ENCODE data around the gene RAB5B. TPM values are rescaled to one million over a fixed set of nuclear protein-coding genes. Genes with fewer than 3 reads are reported as not detected.

The RAB5B gene
- total RNA-seq, 5 donors from 2014 or later (not counting 1 experiment from before 2014, with no cell fraction given), result 58.6 to 99.8 (median 85.7) TPM

DNA sequence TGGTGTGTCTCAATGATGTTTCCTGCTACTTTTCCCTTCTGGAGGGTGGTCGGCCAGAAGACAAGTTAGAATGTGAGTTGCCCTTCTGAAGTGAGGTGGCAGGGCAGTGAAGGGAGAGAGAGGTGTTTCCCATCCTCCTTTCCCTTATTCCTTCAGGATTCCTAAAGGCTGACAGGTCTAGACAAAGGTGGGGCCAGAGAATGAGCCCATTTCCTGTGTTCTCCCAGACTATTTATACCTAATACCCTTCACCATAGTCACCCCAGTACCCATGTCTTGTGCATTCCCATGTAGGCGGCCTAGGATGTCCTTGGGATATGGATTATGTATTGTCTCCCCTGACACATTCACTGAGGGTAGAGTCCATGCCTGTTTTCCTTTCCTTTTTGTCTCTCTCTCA, 35.9 kb upstream of the RAB5B start:
- H3K36me3 ChIP-seq (ENCODE audit: control insufficient read depth in 2 of 2, extremely low read depth in 1 of 2, insufficient read depth in 1 of 2, low read length in 1 of 2), result peaks cover 20 to 89% of the 10 kb centered on the region in 2 donors
- ATAC-seq (replicated peaks in 1 of 4), result no peak
- ChIA-PET CTCF (interaction anchor here in 1 of 2 donors (0.8 to 5.2 kb wide), 3 partner anchors 14 to 198 kb away, joined by 3 to 47 read pairs (median 5); partner anchors contain the start of genes ORMDL2 and SARNP), POLR2A (interaction anchor here in 1 of 2 donors (0.7 kb wide), 1 partner anchor 36 kb away, joined by 3 read pairs; no protein-coding TSS in a partner anchor)
- no peaks in the 10 kb centered on the region for H3K27me3 Mint-ChIP-seq
- peak overlapping the region; percentile 4 for H3K27ac ChIP-seq (ENCODE audit: low read length)
- peaks cover 88 to 96% (median 90%) of the 10 kb centered on the region in 3 donors for H3K4me1 Mint-ChIP-seq
- no peak for DNase-seq
- no peak overlapping the region for H3K4me3 ChIP-seq (ENCODE audit: control insufficient read depth in 1 of 2, extremely low read depth in 1 of 2, low read length in 1 of 2)
- peak overlapping the region in 1 of 3 donors; percentile 100 for H3K4me3 Mint-ChIP-seq
- no peaks in the 10 kb centered on the region for H3K9me3 ChIP-seq
- no peaks in the 10 kb centered on the region for H3K27me3 ChIP-seq (replicated peaks in 1 of 2; ENCODE audit: control insufficient read depth in 2 of 2, extremely low read depth in 1 of 2, insufficient read depth in 2 of 2, low read length in 1 of 2)
- H3K27ac Mint-ChIP-seq, result peak overlapping the region; percentile 96 to 99
- no CpG with 5 or more reads among the region's 2 CpGs for WGBS (ENCODE audit: insufficient coverage)
- peaks cover 70% of the 10 kb centered on the region for H3K36me3 Mint-ChIP-seq
- no peaks in the 10 kb centered on the region for H3K9me3 Mint-ChIP-seq
- H3K4me1 ChIP-seq (ENCODE audit: control insufficient read depth in 1 of 2, extremely low read depth in 1 of 2, insufficient read depth in 2 of 2, low read length in 2 of 2), result peaks cover 70 to 80% of the 10 kb centered on the region in 2 experiments

DNA sequence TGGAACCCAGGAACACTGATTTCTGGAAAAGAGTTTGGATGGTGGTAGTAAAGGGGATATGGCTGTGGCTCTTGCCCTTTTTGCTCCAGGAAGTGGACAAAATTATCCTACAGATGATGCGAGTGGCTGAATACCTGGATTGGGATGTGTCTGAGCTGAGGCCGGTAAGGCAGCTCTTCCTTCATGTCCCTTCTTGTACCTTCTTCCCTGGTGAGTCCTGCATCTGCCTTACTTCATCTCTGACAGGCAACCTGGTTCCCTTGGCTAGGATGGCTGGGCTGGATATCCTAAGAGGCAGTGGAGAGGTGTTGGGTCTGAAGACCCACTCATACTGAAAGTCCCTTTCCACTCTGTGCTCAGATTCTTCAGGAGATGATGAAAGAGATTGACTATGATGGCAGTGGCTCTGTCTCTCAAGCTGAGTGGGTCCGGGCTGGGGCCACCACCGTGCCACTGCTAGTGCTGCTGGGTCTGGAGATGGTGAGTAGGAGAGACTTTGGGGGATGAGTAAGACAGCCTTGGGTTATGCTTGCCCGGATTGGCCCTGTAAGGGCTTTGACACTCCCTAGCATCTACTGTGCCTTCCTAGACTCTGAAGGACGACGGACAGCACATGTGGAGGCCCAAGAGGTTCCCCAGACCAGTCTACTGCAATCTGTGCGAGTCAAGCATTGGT, 34.9 kb upstream of the RAB5B start:
- peak overlapping the region in 2 of 3 donors; percentile 10 to 63 for H3K4me3 Mint-ChIP-seq
- 63% methylated on average over 5 of the region's 8 CpGs for WGBS (ENCODE audit: insufficient coverage)
- no peak for ATAC-seq (replicated peaks in 1 of 4)
- POLR2A ChIA-PET, result interaction anchor here (0.7 kb wide), 2 partner anchors 13 to 36 kb away, joined by 3 to 5 read pairs; no protein-coding TSS in a partner anchor
- peaks cover 87 to 95% (median 89%) of the 10 kb centered on the region in 3 donors for H3K4me1 Mint-ChIP-seq
- peak overlapping the region; percentile 96 to 99 for H3K27ac Mint-ChIP-seq
- DNase-seq, result no peak
- CTCF ChIA-PET, result interaction anchor here (0.6 to 5.2 kb wide), 10 partner anchors 7 to 200 kb away, joined by 3 to 47 read pairs (median 6); partner anchors contain the start of genes ORMDL2 (in 1 of the 2) and SARNP (in 1 of the 2)
- no peaks in the 10 kb centered on the region for H3K27me3 Mint-ChIP-seq
- Histone ChIP-seq H3K4me3 (ENCODE audit: control insufficient read depth in 1 of 2, extremely low read depth in 1 of 2, low read length in 1 of 2) (no peak overlapping the region), H3K27me3 (replicated peaks in 1 of 2; ENCODE audit: control insufficient read depth in 2 of 2, extremely low read depth in 1 of 2, insufficient read depth in 2 of 2, low read length in 1 of 2) (no peaks in the 10 kb centered on the region), H3K4me1 (ENCODE audit: control insufficient read depth in 1 of 2, extremely low read depth in 1 of 2, insufficient read depth in 2 of 2, low read length in 2 of 2) (peaks cover 60 to 71% of the 10 kb centered on the region in 2 experiments), H3K9me3 (no peaks in the 10 kb centered on the region), H3K27ac (ENCODE audit: low read length) (no peak overlapping the region), H3K36me3 (ENCODE audit: control insufficient read depth in 2 of 2, extremely low read depth in 1 of 2, insufficient read depth in 1 of 2, low read length in 1 of 2) (peaks cover 22 to 89% of the 10 kb centered on the region in 2 donors)
- H3K9me3 Mint-ChIP-seq, result no peaks in the 10 kb centered on the region
- H3K36me3 Mint-ChIP-seq, result peaks cover 72% of the 10 kb centered on the region

DNA sequence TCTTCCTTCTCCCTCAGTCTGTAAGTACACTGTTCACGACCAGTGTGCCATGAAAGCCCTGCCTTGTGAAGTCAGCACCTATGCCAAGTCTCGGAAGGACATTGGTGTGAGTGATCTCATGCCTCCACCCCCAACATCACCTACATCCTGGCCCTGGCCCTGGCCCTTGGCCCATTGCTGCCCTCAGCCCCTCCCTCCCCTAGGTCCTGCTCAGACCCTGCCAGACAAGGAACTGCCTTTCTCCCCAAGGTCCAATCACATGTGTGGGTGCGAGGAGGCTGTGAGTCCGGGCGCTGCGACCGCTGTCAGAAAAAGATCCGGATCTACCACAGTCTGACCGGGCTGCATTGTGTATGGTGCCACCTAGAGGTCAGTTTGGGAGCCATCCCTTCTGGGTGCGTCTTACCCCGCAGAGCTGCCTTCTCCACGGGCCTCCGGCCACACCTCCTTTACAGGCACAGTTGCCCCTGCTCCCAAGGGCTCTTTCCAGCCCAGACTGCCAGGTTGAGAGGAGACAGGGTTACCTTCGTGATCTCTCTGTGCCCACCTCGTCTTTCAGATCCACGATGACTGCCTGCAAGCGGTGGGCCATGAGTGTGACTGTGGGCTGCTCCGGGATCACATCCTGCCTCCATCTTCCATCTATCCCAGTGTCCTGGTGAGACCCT, 33.7 kb upstream of the RAB5B start:
- peak overlapping the region; percentile 2 to 63 (median 44) for H3K4me3 Mint-ChIP-seq
- peaks cover 82 to 91% (median 89%) of the 10 kb centered on the region in 3 donors for H3K4me1 Mint-ChIP-seq
- Histone ChIP-seq H3K27ac (ENCODE audit: low read length) (peak overlapping the region; percentile 48), H3K36me3 (ENCODE audit: control insufficient read depth in 2 of 2, extremely low read depth in 1 of 2, insufficient read depth in 1 of 2, low read length in 1 of 2) (peaks cover 28 to 93% of the 10 kb centered on the region in 2 donors), H3K9me3 (no peaks in the 10 kb centered on the region), H3K4me1 (ENCODE audit: control insufficient read depth in 1 of 2, extremely low read depth in 1 of 2, insufficient read depth in 2 of 2, low read length in 2 of 2) (peaks cover 48 to 64% of the 10 kb centered on the region in 2 experiments), H3K27me3 (replicated peaks in 1 of 2; ENCODE audit: control insufficient read depth in 2 of 2, extremely low read depth in 1 of 2, insufficient read depth in 2 of 2, low read length in 1 of 2) (no peaks in the 10 kb centered on the region), H3K4me3 (ENCODE audit: control insufficient read depth in 1 of 2, extremely low read depth in 1 of 2, low read length in 1 of 2) (no peak overlapping the region)
- DNase-seq, result peak; percentile 62 to 92 (median 78)
- peaks cover 78% of the 10 kb centered on the region for H3K36me3 Mint-ChIP-seq
- ChIA-PET POLR2A (interaction anchor here in 1 of 2 donors (0.7 kb wide), 2 partner anchors 14 to 43 kb away, joined by 4 to 5 read pairs; no protein-coding TSS in a partner anchor), CTCF (interaction anchor here (0.5 to 5.2 kb wide), 13 partner anchors 9 to 234 kb away, joined by 3 to 47 read pairs (median 5); partner anchors contain the start of genes DNAJC14 (in 1 of the 2), ORMDL2 (in 1 of the 2) and SARNP (in 1 of the 2))
- ATAC-seq (replicated peaks in 1 of 4), result peak; percentile 81 to 91 (median 84)
- H3K27me3 Mint-ChIP-seq, result no peaks in the 10 kb centered on the region
- WGBS (ENCODE audit: insufficient coverage), result 23% methylated on average over 18 of the region's 18 CpGs
- no peaks in the 10 kb centered on the region for H3K9me3 Mint-ChIP-seq
- peak overlapping the region; percentile 96 to 99 for H3K27ac Mint-ChIP-seq

DNA sequence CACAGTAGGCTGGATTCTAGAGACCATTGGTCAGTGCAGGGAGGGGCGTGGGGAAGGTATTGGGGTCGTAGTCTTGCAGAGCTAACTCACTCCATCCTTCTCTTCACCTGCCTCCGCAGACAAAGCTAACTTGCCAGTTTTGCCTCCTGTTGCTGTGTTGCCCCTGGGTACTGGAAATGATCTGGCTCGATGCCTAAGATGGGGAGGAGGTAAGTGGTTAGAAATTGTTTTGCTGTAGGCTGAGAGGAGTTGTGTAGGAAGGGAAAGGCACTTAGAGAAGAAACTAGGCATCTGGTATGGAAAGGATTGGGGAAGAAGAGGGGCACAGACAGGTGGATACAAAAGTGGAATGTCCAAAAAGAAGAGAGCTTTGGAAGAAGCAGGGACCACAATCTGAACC, 31.8 kb upstream of the RAB5B start:
- POLR2A ChIA-PET, result interaction anchor here in 1 of 2 donors (0.5 kb wide), 1 partner anchor 148 kb away, joined by 14 read pairs; no protein-coding TSS in a partner anchor
- H3K27ac Mint-ChIP-seq, result peak overlapping the region; percentile 86 to 96
- no peak overlapping the region for H3K4me3 ChIP-seq (ENCODE audit: control insufficient read depth in 1 of 2, extremely low read depth in 1 of 2, low read length in 1 of 2)
- H3K9me3 Mint-ChIP-seq, result no peaks in the 10 kb centered on the region
- H3K27ac ChIP-seq (ENCODE audit: low read length), result peak overlapping the region; percentile 26
- H3K9me3 ChIP-seq, result no peaks in the 10 kb centered on the region
- H3K36me3 Mint-ChIP-seq, result peaks cover 77% of the 10 kb centered on the region
- peaks cover 34 to 45% of the 10 kb centered on the region in 2 experiments for H3K4me1 ChIP-seq (ENCODE audit: control insufficient read depth in 1 of 2, extremely low read depth in 1 of 2, insufficient read depth in 2 of 2, low read length in 2 of 2)
- ATAC-seq (replicated peaks in 1 of 4) (no peak), DNase-seq (no peak)
- H3K27me3 Mint-ChIP-seq, result no peaks in the 10 kb centered on the region
- peak overlapping the region in 1 of 3 donors; percentile 25 for H3K4me3 Mint-ChIP-seq
- H3K36me3 ChIP-seq (ENCODE audit: control insufficient read depth in 2 of 2, extremely low read depth in 1 of 2, insufficient read depth in 1 of 2, low read length in 1 of 2), result peaks cover 39 to 97% of the 10 kb centered on the region in 2 donors
- H3K27me3 ChIP-seq (replicated peaks in 1 of 2; ENCODE audit: control insufficient read depth in 2 of 2, extremely low read depth in 1 of 2, insufficient read depth in 2 of 2, low read length in 1 of 2), result no peaks in the 10 kb centered on the region
- 91% methylated on average over 1 of the region's 4 CpGs for WGBS (ENCODE audit: insufficient coverage)
- H3K4me1 Mint-ChIP-seq, result peaks cover 76 to 89% (median 84%) of the 10 kb centered on the region in 3 donors
- CTCF ChIA-PET, result interaction anchor here (0.5 to 5.2 kb wide), 4 partner anchors 19 to 204 kb away, joined by 3 to 47 read pairs (median 3); no protein-coding TSS in a partner anchor

DNA sequence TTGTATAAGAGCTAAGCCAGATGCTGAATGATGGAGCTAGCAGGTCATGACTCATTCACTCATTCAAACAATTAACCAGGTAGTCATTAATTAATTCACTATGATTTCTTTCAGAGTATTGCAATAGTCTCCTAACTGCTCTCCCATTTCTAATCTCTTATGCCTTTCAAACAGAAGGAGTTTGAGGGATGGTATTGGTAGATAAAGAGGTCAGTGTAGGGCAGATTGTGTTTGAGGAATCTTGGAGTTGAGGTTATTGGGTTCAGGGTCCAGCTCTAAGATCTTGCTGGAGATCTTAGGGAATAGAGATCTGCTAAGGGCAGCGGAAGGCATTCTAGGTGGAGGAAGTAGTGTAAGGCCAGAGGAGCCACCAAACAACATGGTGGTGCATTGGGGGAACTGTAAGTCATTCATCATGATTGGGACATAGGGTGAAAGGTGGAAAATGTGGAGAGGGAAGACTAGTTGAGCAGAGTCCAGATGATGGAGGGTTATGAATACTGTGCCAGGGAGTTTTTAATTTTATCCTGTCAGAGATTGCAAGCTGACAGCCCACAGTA, 31.2 kb upstream of the RAB5B start:
- Mint-ChIP-seq H3K27ac (peak overlapping the region; percentile 86 to 96), H3K9me3 (no peaks in the 10 kb centered on the region), H3K4me1 (peaks cover 75 to 89% (median 83%) of the 10 kb centered on the region in 3 donors), H3K36me3 (peaks cover 76% of the 10 kb centered on the region), H3K4me3 (no peak overlapping the region), H3K27me3 (no peaks in the 10 kb centered on the region)
- Histone ChIP-seq H3K27me3 (replicated peaks in 1 of 2; ENCODE audit: control insufficient read depth in 2 of 2, extremely low read depth in 1 of 2, insufficient read depth in 2 of 2, low read length in 1 of 2) (no peaks in the 10 kb centered on the region), H3K4me3 (ENCODE audit: control insufficient read depth in 1 of 2, extremely low read depth in 1 of 2, low read length in 1 of 2) (no peak overlapping the region), H3K36me3 (ENCODE audit: control insufficient read depth in 2 of 2, extremely low read depth in 1 of 2, insufficient read depth in 1 of 2, low read length in 1 of 2) (peaks cover 35 to 97% of the 10 kb centered on the region in 2 donors), H3K9me3 (no peaks in the 10 kb centered on the region), H3K27ac (ENCODE audit: low read length) (no peak overlapping the region), H3K4me1 (ENCODE audit: control insufficient read depth in 1 of 2, extremely low read depth in 1 of 2, insufficient read depth in 2 of 2, low read length in 2 of 2) (peaks cover 29 to 39% of the 10 kb centered on the region in 2 experiments)
- POLR2A ChIA-PET, result no interaction called here
- DNase-seq, result no peak
- CTCF ChIA-PET, result interaction anchor here (0.5 to 5.2 kb wide), 3 partner anchors 19 to 205 kb away, joined by 3 to 47 read pairs (median 3); no protein-coding TSS in a partner anchor
- WGBS (ENCODE audit: insufficient coverage), result 100% methylated on average over 1 of the region's 1 CpG
- ATAC-seq (replicated peaks in 1 of 4), result no peak
